Mesenchymal stem cell (in vitro differentiated cells and primary cell): Measurements from ENCODE around the gene SLC25A15.

Source experiments
- DNase-seq: peaks from one replicate; pipeline ENCODE4 v3.0.0-alpha.2; 2013
- H2AFZ ChIP-seq: one replicate; pipeline ENCODE4 v1.6.1; 2013; ENCODE audit warnings: low read depth, mild to moderate bottlenecking, control low read depth, inconsistent platforms, low read length, moderate library complexity
- H2AK5ac ChIP-seq: 2 replicates; pipeline ENCODE4 v1.6.1; 2013; ENCODE audit warnings: low read length, moderate library complexity, mild to moderate bottlenecking, inconsistent platforms; ENCODE audit not compliant: severe bottlenecking
- H2BK120ac ChIP-seq: one replicate; pipeline ENCODE4 v1.6.1; 2013; ENCODE audit warnings: low read depth, mild to moderate bottlenecking, inconsistent platforms, low read length, moderate library complexity
- H2BK12ac ChIP-seq, 2 experiments: one replicate each; pipeline ENCODE4 v1.6.1; 2013; ENCODE audit warnings: inconsistent platforms in 2 of 2, low read length in 2 of 2, mild to moderate bottlenecking in 2 of 2, moderate library complexity in 2 of 2, control low read depth in 1 of 2
- H2BK15ac ChIP-seq: one replicate; pipeline ENCODE4 v1.6.1; 2013; ENCODE audit warnings: mild to moderate bottlenecking, low read depth, inconsistent platforms; ENCODE audit not compliant: poor library complexity, severe bottlenecking
- H2BK5ac ChIP-seq: 2 replicates; pipeline ENCODE4 v1.6.1; 2013; ENCODE audit warnings: low read depth, mild to moderate bottlenecking, low read length, control low read depth, inconsistent platforms; ENCODE audit not compliant: poor library complexity, severe bottlenecking
- H3K14ac ChIP-seq, 2 experiments: one replicate each; pipeline ENCODE4 v1.6.1; 2013; ENCODE audit warnings: inconsistent platforms in 2 of 2, low read length in 2 of 2, control low read depth in 1 of 2, mild to moderate bottlenecking in 1 of 2, moderate library complexity in 1 of 2
- H3K18ac ChIP-seq, 2 experiments: one replicate each; pipeline ENCODE4 v1.6.1; 2013; ENCODE audit warnings: inconsistent platforms in 2 of 2, low read length in 2 of 2, control low read depth in 1 of 2, low read depth in 1 of 2, mild to moderate bottlenecking in 1 of 2
- H3K23ac ChIP-seq, 2 experiments: one replicate each; pipeline ENCODE4 v1.6.1; 2013; ENCODE audit warnings: inconsistent platforms in 2 of 2, low read length in 2 of 2, mild to moderate bottlenecking in 2 of 2, moderate library complexity in 2 of 2, control low read depth in 1 of 2
- H3K27ac ChIP-seq: 2 replicates; pipeline ENCODE4 v1.5.1; 2013; ENCODE audit warnings: mild to moderate bottlenecking, moderate library complexity, low read length, control low read depth, inconsistent platforms; ENCODE audit not compliant: poor library complexity, severe bottlenecking
- H3K27me3 ChIP-seq, 2 experiments: 2 replicates each; pipeline versions ENCODE4 v1.6.1 to v1.7.0; 2013; ENCODE audit warnings: low read length in 2 of 2, mild to moderate bottlenecking in 2 of 2, moderate library complexity in 2 of 2, control low read depth in 1 of 2, inconsistent platforms in 1 of 2; ENCODE audit not compliant: control insufficient read depth in 1 of 2, insufficient read depth in 1 of 2
- H3K36me3 ChIP-seq, 2 experiments: 2 replicates each; pipeline versions ENCODE4 v1.6.1 to v1.7.0; 2013; ENCODE audit warnings: low read length in 2 of 2, control low read depth in 1 of 2, inconsistent platforms in 1 of 2, low read depth in 1 of 2, mild to moderate bottlenecking in 1 of 2; ENCODE audit not compliant: insufficient read depth in 2 of 2, control insufficient read depth in 1 of 2
- H3K4ac ChIP-seq, 2 experiments: one replicate each; pipeline ENCODE4 v1.6.1; 2013; ENCODE audit warnings: inconsistent platforms in 2 of 2, low read length in 2 of 2, mild to moderate bottlenecking in 2 of 2, moderate library complexity in 2 of 2, control low read depth in 1 of 2, low read depth in 1 of 2
- H3K4me1 ChIP-seq: 2 replicates; pipeline ENCODE4 v1.6.1; 2013; ENCODE audit warnings: low read depth, low read length, control low read depth; ENCODE audit not compliant: control insufficient read depth, insufficient read depth
- H3K4me2 ChIP-seq: 2 replicates; pipeline ENCODE4 v1.6.1; 2013; ENCODE audit warnings: low read length, mild to moderate bottlenecking, inconsistent platforms; ENCODE audit not compliant: poor library complexity, severe bottlenecking
- H3K4me3 ChIP-seq, 2 experiments: 2 replicates each; pipeline versions ENCODE4 v1.5.1 to v1.7.0; 2013; ENCODE audit warnings: low read length in 2 of 2, mild to moderate bottlenecking in 2 of 2, control low read depth in 1 of 2, low read depth in 1 of 2; ENCODE audit not compliant: insufficient read depth in 1 of 2
- H3K79me1 ChIP-seq: replicated peaks from 2 replicates; pipeline ENCODE4 v1.6.1; 2013; ENCODE audit warnings: mild to moderate bottlenecking, control low read depth, low read length, inconsistent platforms; ENCODE audit not compliant: poor library complexity, severe bottlenecking
- H3K9ac ChIP-seq: 2 replicates; pipeline ENCODE4 v1.7.0; 2013; ENCODE audit warnings: mild to moderate bottlenecking, low read length, moderate library complexity
- H3K9me3 ChIP-seq: 2 replicates; pipeline ENCODE4 v1.7.0; 2013; ENCODE audit warnings: mild to moderate bottlenecking, low read length; ENCODE audit not compliant: control insufficient read depth
- H4K8ac ChIP-seq: one replicate; pipeline ENCODE4 v1.6.1; 2013; ENCODE audit warnings: inconsistent platforms, mild to moderate bottlenecking, low read length, moderate library complexity
- H4K91ac ChIP-seq: one replicate; pipeline ENCODE4 v1.6.1; 2013; ENCODE audit warnings: mild to moderate bottlenecking, low read length, inconsistent platforms
- WGBS: methylation state at CpG from one replicate; pipeline ENCODE4 v1.1.7; 2013; ENCODE audit warnings: mixed read lengths; 5-methylcytosine and 5-hydroxymethylcytosine counted together

The SLC25A15 gene

GRCh38 chr13:40774672-40775071 lies 14.7 kb upstream of the SLC25A15 start:
- H2BK15ac ChIP-seq = no peak overlapping the region
- no peak overlapping the region for H2AK5ac ChIP-seq
- no peak overlapping the region for H4K8ac ChIP-seq
- no peak overlapping the region for H3K4ac ChIP-seq
- H3K79me1 ChIP-seq = no peaks in the 10 kb centered on the region
- H2BK5ac ChIP-seq = no peak overlapping the region
- WGBS = 56% methylated on average over 4 of the region's 6 CpGs
- no peak overlapping the region for H3K4me2 ChIP-seq
- no peak overlapping the region for H2AFZ ChIP-seq
- no peaks in the 10 kb centered on the region for H3K27me3 ChIP-seq
- H3K4me3 ChIP-seq = no peak overlapping the region
- H3K18ac ChIP-seq = no peak overlapping the region
- peaks cover 3% of the 10 kb centered on the region for H3K4me1 ChIP-seq
- H4K91ac ChIP-seq = no peak overlapping the region
- no peaks in the 10 kb centered on the region for H3K36me3 ChIP-seq
- DNase-seq = no peak
- no peak overlapping the region for H3K9ac ChIP-seq
- H2BK12ac ChIP-seq = no peak overlapping the region
- H3K23ac ChIP-seq = no peak overlapping the region
- H2BK120ac ChIP-seq = no peak overlapping the region
- no peaks in the 10 kb centered on the region for H3K9me3 ChIP-seq
- H3K14ac ChIP-seq = no peak overlapping the region
- H3K27ac ChIP-seq = no peak overlapping the region

DNA sequence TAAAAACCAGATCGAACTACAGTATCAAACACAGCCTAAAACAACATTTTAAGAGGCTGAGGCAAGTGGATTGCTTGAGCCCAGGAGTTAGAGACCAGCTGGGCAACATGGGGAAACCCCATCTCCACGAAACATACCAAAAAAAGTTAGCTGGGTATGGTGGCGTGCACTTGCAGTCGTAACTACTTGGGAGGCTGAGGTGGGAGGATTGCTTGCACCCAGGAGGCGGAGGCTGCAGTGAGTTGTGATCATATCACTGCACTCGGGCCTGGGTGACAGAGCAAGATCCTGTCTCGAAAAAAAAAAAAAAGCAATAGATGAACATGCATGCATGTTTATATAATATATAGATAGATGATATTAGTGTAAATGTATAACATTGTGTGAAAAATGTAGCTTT lies 13.2 kb upstream of the SLC25A15 start:
- Histone ChIP-seq H3K27ac (no peak overlapping the region), H3K9ac (no peak overlapping the region), H3K27me3 (no peaks in the 10 kb centered on the region), H3K9me3 (no peaks in the 10 kb centered on the region), H3K23ac (no peak overlapping the region), H2BK12ac (no peak overlapping the region), H2BK5ac (no peak overlapping the region), H3K79me1 (no peaks in the 10 kb centered on the region), H3K18ac (no peak overlapping the region), H2AFZ (no peak overlapping the region), H3K14ac (no peak overlapping the region), H2BK120ac (peak overlapping the region; percentile 69), H3K36me3 (no peaks in the 10 kb centered on the region), H3K4ac (no peak overlapping the region), H2BK15ac (no peak overlapping the region), H4K91ac (no peak overlapping the region), H4K8ac (no peak overlapping the region), H3K4me3 (no peak overlapping the region), H2AK5ac (no peak overlapping the region), H3K4me1 (peaks cover 12% of the 10 kb centered on the region), H3K4me2 (no peak overlapping the region)
- DNase-seq = no peak
- 100% methylated on average over 5 of the region's 7 CpGs for WGBS

DNA sequence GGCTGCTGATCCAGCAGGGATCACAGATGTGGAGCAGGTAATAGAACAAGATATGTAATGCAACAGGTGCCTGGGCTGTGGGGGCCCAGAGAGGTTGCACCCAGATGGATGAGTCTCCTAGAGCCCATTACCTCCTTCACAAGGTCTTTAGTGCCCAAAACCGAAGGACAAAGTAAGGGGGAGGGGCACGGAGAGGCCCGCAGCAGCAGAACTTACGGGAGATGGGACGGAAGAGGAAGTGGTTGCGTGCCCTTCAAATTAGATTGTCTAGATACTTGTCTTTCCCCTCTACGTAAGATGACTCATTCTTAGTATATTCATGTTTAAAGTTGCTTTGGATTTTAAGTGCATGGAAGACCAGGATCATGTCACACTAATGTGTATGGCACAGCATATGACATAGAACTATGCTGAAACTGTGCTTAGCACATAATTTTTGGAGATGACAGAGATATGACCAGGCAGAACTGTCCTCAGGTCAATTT lies 12.7 kb upstream of the SLC25A15 start:
- no CpG with 5 or more reads among the region's 7 CpGs for WGBS
- peak; percentile 87 for DNase-seq
- H2AFZ ChIP-seq = peak overlapping the region; percentile 79
- H3K36me3 ChIP-seq = no peaks in the 10 kb centered on the region
- H3K27me3 ChIP-seq = no peaks in the 10 kb centered on the region
- H3K9me3 ChIP-seq = no peaks in the 10 kb centered on the region
- no peak overlapping the region for H3K4me2 ChIP-seq
- H3K27ac ChIP-seq = no peak overlapping the region
- peak overlapping the region; percentile 70 for H4K91ac ChIP-seq
- H2BK5ac ChIP-seq = no peak overlapping the region
- no peak overlapping the region for H3K9ac ChIP-seq
- peak overlapping the region; percentile 34 to 75 for H3K18ac ChIP-seq
- no peak overlapping the region for H3K14ac ChIP-seq
- no peak overlapping the region for H3K4me3 ChIP-seq
- peaks cover 13% of the 10 kb centered on the region for H3K4me1 ChIP-seq
- no peak overlapping the region for H2AK5ac ChIP-seq
- no peak overlapping the region for H2BK12ac ChIP-seq
- peak overlapping the region; percentile 26 to 52 for H3K4ac ChIP-seq
- H3K79me1 ChIP-seq = no peaks in the 10 kb centered on the region
- peak overlapping the region; percentile 89 for H4K8ac ChIP-seq
- no peak overlapping the region for H3K23ac ChIP-seq
- H2BK120ac ChIP-seq = peak overlapping the region; percentile 69
- H2BK15ac ChIP-seq = no peak overlapping the region

- Histone ChIP-seq H3K79me1 (no peaks in the 10 kb centered on the region), H3K4me3 (no peak overlapping the region), H3K18ac (peak overlapping the region in 1 of 2 experiments; percentile 42), H3K36me3 (no peaks in the 10 kb centered on the region), H2BK5ac (no peak overlapping the region), H3K4me2 (peak overlapping the region; percentile 5), H3K27me3 (no peaks in the 10 kb centered on the region), H3K9me3 (no peaks in the 10 kb centered on the region), H3K4me1 (peaks cover 13% of the 10 kb centered on the region), H4K8ac (peak overlapping the region; percentile 95), H4K91ac (no peak overlapping the region), H3K4ac (no peak overlapping the region), H2AFZ (peak overlapping the region; percentile 29), H2AK5ac (no peak overlapping the region), H3K9ac (peak overlapping the region; percentile 37), H2BK15ac (peak overlapping the region; percentile 38), H2BK120ac (peak overlapping the region; percentile 2), H3K14ac (no peak overlapping the region), H3K27ac (no peak overlapping the region), H3K23ac (no peak overlapping the region), H2BK12ac (peak overlapping the region in 1 of 2 experiments; percentile 29)
- DNase-seq = peak; percentile 70
- 18% methylated on average over 7 of the region's 7 CpGs for WGBS
Measured at GRCh38 chr13:40777166-40777808, 12.1 kb upstream of the SLC25A15 start.
